ENCODE results near the gene ROPN1B.

GRCh38 chr3:126017362-126017761 lies 48.4 kb downstream of the ROPN1B start:
- TF ChIP-seq, protein P1, sequence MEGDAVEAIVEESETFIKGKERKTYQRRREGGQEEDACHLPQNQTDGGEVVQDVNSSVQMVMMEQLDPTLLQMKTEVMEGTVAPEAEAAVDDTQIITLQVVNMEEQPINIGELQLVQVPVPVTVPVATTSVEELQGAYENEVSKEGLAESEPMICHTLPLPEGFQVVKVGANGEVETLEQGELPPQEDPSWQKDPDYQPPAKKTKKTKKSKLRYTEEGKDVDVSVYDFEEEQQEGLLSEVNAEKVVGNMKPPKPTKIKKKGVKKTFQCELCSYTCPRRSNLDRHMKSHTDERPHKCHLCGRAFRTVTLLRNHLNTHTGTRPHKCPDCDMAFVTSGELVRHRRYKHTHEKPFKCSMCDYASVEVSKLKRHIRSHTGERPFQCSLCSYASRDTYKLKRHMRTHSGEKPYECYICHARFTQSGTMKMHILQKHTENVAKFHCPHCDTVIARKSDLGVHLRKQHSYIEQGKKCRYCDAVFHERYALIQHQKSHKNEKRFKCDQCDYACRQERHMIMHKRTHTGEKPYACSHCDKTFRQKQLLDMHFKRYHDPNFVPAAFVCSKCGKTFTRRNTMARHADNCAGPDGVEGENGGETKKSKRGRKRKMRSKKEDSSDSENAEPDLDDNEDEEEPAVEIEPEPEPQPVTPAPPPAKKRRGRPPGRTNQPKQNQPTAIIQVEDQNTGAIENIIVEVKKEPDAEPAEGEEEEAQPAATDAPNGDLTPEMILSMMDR (IDR thresholded peaks at IDR 0.05; ENCODE audit: low read length) = no peak
- no peak for TF ChIP-seq EZH2 (IDR thresholded peaks at IDR 0.05; ENCODE audit: borderline replicate concordance, low read length)

Measured in OCI-LY1 (cell line).